SK-MEL-5 (cell line): ENCODE data around the gene NRXN3. TPM values are rescaled to one million over a fixed set of nuclear protein-coding genes. Genes with fewer than 3 reads are reported as not detected.
A peak's percentile ranks its signal among the peaks of the same experiment; 100 is the strongest.

Source experiments
- DNase-seq: peaks from one replicate; pipeline ENCODE4 v3.0.0-alpha.2; 2016; ENCODE audit warnings: low read depth, low spot score
- in situ Hi-C: cut with HindIII; loops from 2 replicates; pipeline ENCODE4 v1.10.0; 2016; ENCODE audit warnings: low sequenced_read_pairs, high pct_unique_total_duplicates, low pct_unique_long_range_greater_than_20kb
- total RNA-seq: library from RNA; depleted of rRNA; stranded (reverse); fragments of >200 nt; shearing (Covaris generic); gene quantifications from 2 replicates; pipeline ENCODE4 v1.2.3, GENCODE V29; 2014

NRXN3 gene
- total RNA-seq, 1 experiment from 2014 or later, result 0.03 TPM

DNA sequence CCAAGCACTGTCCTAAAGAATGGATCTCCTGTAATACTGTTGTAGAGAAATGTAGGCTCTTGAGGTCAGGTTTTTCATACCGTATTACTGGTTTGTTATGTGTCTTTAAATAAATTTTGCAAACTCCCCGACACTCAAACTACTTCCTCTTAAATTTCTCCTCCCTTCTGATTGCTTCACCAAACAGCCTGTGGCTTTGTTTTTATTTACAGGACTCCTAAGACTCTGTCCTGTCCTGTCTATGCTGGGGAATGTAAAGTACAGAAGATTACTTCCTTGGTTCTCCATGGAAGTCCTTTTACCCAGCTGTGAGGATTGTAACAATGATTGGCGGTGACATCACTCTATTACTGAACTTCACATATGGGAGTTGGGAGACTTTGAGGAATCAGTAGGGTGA, 1167.6 kb downstream of the NRXN3 start:
- in situ Hi-C loops, result no loop called here

GRCh38 chr14:79342942-79343341, 1172.8 kb downstream of the NRXN3 start:
- no peak for DNase-seq

More for the DNA sequence above, 1167.6 kb downstream of the NRXN3 start:
- no peak for DNase-seq

DNA sequence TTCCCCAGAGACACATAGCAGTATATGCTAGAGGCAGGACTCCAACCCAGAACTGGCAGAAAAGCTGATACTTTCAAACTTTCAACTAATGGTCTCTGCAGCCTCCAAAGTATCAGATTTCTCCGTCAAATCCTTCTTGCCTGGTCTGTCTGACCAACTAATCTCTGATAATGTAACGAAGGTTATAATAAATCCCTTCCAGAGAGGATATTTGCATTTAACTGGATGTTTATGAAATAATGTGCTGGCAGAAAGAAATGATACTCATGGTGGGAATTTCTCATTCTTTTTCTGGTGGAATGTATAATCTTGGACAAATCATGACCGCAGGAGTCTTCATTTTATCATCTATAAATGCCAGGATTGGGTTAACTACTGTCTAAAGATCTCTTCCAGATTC, 1180.8 kb downstream of the NRXN3 start:
- DNase-seq, result no peak
- in situ Hi-C loops, result no loop called here

More at GRCh38 chr14:79342942-79343341, 1172.8 kb downstream of the NRXN3 start:
- in situ Hi-C loops, result no loop called here

DNA sequence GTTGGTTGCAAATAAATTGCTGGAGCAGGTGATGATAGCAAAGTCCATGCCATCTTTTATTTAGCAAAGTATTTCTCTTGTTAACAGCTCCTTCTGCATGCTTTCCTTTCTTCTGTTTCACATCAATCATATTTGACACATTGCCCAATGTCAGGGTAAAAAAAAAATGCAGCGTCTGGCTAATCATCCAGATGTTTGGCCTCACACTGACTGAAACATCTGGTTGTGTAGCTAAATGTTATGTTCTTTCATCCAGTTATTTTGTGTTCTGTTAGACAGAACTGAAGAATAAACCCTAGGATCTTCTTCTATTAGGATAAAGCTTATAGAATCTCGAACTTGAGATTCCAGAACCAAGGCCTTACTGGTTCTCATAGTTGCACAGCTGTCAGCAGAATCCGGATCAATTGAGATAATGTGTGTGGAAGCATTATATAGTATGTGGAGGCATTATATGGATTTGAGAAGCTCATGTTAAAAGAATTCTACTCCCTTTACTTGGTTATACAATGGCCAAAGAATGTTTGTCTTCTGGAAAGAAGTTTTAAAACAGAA, 1182.0 kb downstream of the NRXN3 start:
- in situ Hi-C loops, result no loop called here
- no peak for DNase-seq

DNA sequence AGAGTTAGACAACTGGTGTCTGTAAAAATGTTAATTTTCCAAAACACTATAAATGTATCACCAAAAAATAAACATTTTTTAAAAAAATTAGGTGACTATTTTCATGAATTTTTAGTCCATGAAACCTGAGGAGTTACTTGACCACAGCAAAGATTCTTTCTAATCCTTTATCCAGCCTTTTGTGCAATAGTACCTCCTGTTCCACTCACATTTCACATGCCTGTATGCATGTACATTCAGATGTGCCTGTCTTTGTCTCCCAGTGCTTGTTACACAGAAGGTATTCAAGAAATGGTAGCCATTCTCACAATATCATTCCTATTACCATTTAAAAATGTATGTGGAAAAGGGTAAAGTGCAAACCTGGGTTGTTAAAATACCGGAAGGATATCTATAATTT, 1184.2 kb downstream of the NRXN3 start:
- in situ Hi-C loops, result no loop called here
- no peak for DNase-seq

- peak; percentile 9 for DNase-seq
- in situ Hi-C loops, result no loop called here
These were observed 1185.9 kb downstream of the NRXN3 start for GRCh38 chr14:79356040-79356439.

DNA sequence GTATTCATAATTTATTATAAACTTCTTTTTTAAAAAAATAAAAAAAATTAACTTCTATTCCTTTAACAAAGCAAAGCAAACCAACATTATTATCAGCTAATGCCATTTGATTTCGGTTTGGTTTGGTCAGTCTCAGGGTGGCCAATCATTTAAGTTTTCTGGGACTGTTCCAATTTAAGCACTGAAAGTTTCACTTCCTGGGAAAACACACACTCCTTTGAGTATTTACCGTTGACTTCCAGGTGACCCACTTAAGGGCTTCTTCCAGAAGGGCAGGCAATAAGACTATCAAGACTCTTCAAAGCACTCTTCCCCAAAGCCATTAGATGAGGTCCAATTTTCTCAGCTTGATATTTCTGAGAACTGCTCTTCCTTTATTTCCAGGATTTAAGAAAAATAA, 1187.1 kb downstream of the NRXN3 start:
- in situ Hi-C loops, result no loop called here
- DNase-seq, result no peak

DNA sequence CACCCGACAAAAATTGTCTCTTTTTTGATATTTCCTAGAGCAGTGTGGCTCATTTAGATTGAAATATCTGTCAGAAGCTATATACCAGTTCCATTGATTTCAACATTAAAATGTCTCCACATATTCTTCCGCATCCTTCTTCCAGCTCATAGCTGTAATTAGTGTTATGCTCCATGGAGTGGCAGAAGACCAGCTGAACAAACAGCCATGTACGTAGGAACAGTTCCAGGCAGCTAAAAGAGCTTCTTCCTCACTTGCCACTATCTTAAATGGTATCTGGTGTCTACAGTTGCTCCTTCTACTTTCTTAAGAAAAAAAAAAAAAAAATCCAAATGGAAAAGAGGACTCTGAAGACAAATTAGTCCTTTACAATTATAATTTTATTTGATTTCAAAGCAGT, 1193.1 kb downstream of the NRXN3 start:
- in situ Hi-C loops, result no loop called here
- peak; percentile 2 for DNase-seq

DNA sequence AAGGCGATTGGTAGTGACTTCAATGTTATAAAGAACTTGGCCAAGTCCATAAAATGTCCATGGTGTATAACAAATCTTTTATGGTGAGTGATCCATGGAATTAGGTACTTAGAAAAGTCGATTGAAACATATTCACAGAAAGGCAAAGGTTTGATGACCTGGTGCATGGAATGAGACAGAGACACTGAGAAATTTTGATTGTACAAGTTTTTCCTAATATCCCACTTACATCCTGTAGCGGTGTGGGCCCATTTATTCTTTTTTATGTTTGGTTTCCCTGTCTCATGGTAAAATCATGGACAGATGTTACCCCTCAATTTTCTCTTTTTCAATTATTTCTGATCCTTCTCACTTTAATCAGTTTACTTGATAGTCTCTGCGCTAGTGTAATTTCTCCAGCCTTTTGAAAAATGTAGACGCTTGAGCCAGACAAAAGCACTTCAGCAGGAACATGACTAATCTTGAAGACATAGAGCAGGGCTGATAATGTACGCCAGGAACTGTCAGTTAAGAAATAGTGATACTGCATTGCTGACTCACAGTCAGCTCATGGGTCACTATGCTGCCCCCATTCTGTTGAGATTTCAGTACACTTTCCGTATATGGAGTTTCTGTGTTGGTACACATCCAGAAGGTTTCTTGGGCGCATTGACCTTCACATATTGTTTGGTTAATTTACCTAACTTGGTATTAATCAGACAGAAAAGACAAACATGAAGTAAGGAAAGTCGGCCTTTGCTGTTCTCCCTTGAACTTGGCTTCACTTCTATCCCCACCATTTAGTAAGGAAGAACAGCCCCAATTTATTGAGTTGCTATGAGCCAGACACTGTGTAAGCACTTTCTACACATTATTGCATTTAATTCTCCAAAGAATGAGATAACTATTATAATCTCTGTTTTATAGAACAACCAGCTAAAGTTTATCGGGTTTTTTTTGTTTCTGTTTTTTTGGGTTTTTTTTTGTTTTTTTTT, 1199.5 kb downstream of the NRXN3 start:
- in situ Hi-C loops, result no loop called here
- peak; percentile 19 for DNase-seq

GRCh38 chr14:79370969-79371368, 1200.8 kb downstream of the NRXN3 start:
- DNase-seq, result no peak
- in situ Hi-C loops, result no loop called here

- in situ Hi-C loops, result no loop called here
- no peak for DNase-seq
These were observed 1203.3 kb downstream of the NRXN3 start for GRCh38 chr14:79373451-79373850.

DNA sequence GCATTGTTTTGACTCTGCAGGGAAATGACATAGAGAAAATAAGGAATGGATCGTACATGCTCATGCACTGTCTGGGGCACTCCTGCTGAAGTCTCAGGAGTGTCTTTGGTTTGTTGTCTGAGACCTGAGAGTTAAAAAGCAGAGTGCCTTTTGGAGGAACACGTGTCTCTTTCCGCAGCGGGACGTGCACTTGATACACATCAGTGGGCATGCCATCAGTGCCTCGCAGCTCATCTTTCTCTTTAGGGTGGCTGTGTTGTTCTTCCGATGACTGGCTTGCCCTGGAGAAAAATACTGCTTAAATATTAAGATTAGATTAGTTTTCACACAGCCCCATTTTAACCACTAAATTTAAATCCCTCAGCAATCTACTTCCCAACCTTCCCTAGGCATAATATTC, 1205.2 kb downstream of the NRXN3 start:
- no peak for DNase-seq
- in situ Hi-C loops, result no loop called here

DNA sequence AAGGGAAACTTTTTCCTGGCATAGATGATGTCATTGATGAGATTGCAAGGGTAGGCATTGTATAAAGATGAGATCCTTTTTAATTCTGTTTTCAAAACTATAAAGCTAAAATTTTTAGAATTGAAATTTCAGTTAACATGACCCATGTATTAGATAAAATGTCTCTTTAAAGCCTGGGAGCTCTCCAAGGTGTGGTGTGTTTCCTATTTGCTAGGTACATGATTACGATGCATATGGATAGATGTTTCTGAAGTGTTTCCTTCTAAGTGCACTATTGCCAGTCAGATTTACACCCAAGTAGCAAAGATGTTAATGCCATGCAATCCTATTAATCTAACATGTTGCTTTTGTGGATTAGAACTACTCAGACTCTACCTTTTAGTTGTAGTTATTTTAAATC, 1206.4 kb downstream of the NRXN3 start:
- DNase-seq, result no peak
- in situ Hi-C loops, result no loop called here

- no peak for DNase-seq
- in situ Hi-C loops, result no loop called here
These were observed 1207.8 kb downstream of the NRXN3 start for GRCh38 chr14:79378020-79378419.

- no peak for DNase-seq
- in situ Hi-C loops, result no loop called here
These were observed 1209.1 kb downstream of the NRXN3 start for GRCh38 chr14:79379266-79379665.

DNA sequence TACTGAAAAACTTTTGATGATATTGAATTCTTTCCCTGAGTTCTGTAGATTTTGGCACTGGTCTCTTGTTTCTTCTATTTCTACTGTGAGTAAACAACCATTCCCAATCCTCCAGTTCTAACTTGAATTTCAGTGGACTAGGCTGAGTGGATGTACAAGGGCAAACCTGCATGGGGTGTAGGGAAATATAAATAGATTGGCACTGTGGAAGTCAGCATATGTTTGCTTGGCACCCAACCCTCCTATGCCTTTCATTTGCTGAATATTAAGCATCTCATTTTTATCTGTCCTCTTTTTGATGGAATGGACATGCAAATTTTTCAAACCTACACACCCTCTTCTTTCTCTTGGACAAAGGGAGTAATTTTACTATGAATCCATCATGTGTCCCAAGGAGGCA, 1212.9 kb downstream of the NRXN3 start:
- in situ Hi-C loops, result no loop called here
- no peak for DNase-seq

DNA sequence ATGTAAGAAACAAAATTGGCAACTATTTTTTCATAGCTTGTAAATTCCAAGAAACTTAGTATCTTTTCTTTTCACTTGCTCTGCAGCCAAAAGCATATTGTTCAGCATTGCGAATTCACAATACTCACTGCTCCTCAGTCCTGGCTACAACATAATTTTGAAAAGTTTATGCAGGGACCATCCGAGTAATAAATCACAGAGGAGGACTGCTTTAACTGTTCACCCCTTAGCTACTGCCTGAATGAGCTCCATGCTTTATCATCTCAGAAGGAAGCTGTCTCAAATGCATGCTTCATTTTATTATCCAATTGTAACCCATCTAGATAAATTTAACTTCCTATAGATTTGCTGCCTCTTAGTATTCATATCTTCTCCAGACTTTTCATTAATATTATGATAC, 1213.3 kb downstream of the NRXN3 start:
- DNase-seq, result no peak
- in situ Hi-C loops, result no loop called here

- DNase-seq, result peak; percentile 55
- in situ Hi-C loops, result no loop called here
These were observed 1224.9 kb downstream of the NRXN3 start for GRCh38 chr14:79395061-79395460.

GRCh38 chr14:79404874-79405511, 1234.8 kb downstream of the NRXN3 start:
- no peak for DNase-seq
- in situ Hi-C loops, result no loop called here
